Right lung (tissue), 5 donors: ENCODE measurements around the gene TAB3. TPM values are rescaled to one million over a fixed set of nuclear protein-coding genes. Genes with fewer than 3 reads are reported as not detected.

Experiments
- DNase-seq, 2 donors: peaks; one replicate each; pipeline ENCODE4 v3.0.0-alpha.2; 2013
- polyA plus RNA-seq, 5 donors: library from polyadenylated mRNA; unstranded; fragments of 120-200 nt; gene quantifications; one replicate each; pipeline versions ENCODE4 v1.2.1 to v1.2.3, GENCODE V29; 2013; ENCODE audit warnings: inconsistent platforms in 1 of 5, low replicate concordance in 1 of 5; ENCODE audit not compliant: insufficient read length in 5 of 5, insufficient read depth in 1 of 5

TAB3 gene
- polyA plus RNA-seq, 5 donors = 19.7 to 35.1 (median 29.0) TPM

- no peak for DNase-seq
Observed at GRCh38 chrX:30777575-30777974, 111.5 kb downstream of the TAB3 start.

Other genes starting within 250 kb of the TAB3 start
- gene GK, start 235.8 kb downstream of the TAB3 start, polyA plus RNA-seq = 10 to 100 TPM in 1 of 5 donors, 1 to 10 TPM in 4; 6.5 to 10.1 (median 8.9) TPM
- gene FTHL17, start 182.8 kb upstream of the TAB3 start, polyA plus RNA-seq = not detected